ENCODE data around the gene SEMA6B.
A peak's percentile ranks its signal among the peaks of the same experiment; 100 is the strongest.
"Not testable (repeated sequence)": the region's sequence is repeated elsewhere in the genome, so short reads cannot be mapped to it uniquely, and the experiment has no call there.

Gene SEMA6B

DNA sequence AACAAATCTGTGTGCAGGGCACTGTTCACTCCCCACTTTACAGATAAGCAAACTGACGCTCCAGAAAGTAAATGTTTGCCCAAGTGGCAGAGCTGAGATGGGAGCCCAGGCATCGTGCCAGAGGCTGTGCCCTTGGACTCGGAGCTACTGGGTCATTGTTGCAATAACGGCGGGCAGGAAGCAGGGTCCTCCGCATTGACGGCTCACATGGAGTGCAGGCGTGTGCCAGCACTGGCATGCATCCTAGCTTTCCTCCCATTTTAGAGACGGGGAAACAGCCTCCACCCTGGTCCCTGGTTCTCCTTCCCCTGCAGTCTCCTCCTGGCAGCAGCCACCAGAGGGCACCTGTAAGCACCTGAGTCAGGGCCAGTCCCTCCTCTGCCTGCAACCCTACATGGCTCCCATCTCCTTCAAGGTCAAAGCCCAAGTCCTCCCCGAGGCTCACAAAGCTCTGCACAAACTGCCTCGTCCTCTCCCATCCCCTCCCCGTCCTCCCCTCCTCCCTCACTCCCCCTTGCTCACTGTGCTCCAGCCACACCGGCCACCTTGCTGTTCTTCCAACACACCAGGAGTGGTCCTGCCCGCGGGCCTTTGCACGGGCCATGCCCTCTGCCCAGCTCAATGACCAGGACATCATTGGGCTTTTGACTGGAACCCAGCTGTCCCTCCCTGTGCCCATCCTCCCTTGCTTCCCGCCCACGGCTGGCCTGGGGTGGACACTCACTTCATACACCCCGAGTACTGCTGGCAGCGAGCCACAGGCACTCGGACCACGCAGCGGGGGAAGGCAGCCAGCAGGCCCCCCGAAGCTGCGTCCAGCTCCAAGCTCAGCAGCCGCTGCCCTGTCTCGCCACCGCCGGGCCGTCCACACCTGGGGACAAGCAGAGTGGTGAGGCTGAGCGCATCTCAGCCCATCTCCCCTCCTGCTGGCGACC, 11.9 kb downstream of the SEMA6B start:
- no peak for DNase-seq (ENCODE audit: low read depth)

DNA sequence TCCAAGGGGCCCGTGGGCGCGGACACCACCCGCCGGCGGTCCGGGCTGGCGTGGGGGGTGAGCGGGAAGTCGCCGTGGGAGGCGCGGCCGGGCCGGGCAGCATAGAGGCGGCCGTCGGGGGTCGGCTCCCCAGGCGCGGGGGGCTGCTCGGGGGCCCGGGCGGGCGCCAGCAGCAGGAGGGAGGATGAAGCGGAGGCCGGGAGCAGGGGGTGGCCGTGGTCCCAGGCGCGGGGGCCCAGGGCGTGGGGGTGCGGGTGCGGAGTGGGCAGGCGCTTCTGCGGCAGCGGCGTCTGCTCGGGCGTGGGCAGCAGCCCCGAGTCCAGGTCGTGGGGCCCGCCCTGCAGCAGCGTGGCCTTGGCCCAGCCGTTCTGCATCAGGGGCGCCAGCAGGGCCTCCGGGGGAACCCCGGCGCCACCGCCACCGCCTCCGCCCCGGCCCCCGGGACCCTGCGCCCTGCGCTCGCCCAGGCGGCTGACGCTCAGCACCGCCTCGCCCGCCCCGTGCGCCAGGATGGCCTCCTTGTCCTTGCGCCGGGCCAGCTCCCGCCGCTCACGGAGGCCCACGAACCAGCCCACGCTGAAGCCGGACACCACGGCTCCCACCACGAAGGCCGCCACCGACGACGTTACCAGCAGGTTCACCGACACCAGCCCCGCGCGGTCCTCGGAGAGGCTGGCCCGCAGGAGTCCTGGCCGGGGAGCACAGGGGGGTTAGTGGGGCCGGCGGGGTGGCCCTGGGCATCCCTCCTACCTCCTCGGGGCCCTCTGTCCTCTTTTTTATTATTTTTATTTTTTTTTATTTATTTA, 15.4 kb downstream of the SEMA6B start:
- DNase-seq (ENCODE audit: low read depth): no peak

GRCh38 chr19:4542896-4543841, 16.3 kb downstream of the SEMA6B start:
- no peak for DNase-seq (ENCODE audit: low read depth)

- not testable (repeated sequence) for DNase-seq (ENCODE audit: low read depth)
Observed at GRCh38 chr19:4541806-4542145, 17.7 kb downstream of the SEMA6B start.

GRCh38 chr19:4541114-4541805, 18.2 kb downstream of the SEMA6B start:
- no peak for DNase-seq (ENCODE audit: low read depth)

- DNase-seq (ENCODE audit: low read depth): no peak
Observed at GRCh38 chr19:4539693-4540581, 19.5 kb downstream of the SEMA6B start, which contains the start of gene LRG1. TSS of gene LRG1 (minus strand) at chr19:4540036. CDS start at chr19:4540013, 23 bp downstream.

GRCh38 chr19:4539169-4539692, 20.3 kb downstream of the SEMA6B start:
- DNase-seq (ENCODE audit: low read depth): no peak

DNA sequence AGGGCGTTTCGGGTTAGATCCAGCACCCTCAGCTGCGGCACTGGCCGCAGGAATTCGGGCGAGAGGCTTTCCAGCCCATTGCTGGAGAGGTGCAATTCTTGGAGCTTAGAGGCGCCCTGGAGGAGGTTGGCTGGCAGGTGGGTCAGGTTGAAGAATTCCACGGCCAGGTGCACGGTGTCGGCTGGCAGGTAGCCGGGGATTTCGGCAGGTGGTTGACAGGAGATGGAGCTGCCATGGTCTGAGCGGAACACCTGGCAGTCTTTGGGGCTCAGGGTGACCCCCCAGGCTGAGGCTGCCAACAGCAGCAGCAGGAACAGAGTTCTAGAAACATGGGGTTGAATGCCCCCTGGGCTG, 20.9 kb downstream of the SEMA6B start:
- no peak for DNase-seq (ENCODE audit: low read depth)

GRCh38 chr19:4537953-4538600, 21.4 kb downstream of the SEMA6B start:
- no peak for DNase-seq (ENCODE audit: low read depth)

DNA sequence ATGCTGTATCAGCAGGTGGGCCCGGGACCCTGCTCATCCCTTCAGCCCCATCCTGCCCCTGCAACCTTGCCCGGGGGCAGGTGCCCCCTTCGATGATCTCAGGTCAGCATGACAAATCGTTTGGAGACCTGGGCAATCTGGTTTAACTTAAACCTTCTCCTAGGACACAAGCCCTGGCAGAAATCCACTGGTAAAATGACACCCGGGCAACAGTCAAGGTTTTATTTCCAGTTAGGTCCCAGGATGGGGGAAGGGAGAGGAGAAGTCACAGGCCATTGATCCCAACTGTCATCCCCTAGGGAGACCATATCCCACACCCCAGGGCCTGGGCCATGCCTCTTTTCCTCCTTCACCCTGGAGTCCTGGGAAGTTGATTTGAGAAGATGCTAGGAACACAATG, 22.7 kb downstream of the SEMA6B start:
- no peak for DNase-seq (ENCODE audit: low read depth)

GRCh38 chr19:4534836-4535658, 24.4 kb downstream of the SEMA6B start, which contains the start of gene PLIN5:
TSS of gene PLIN5 (minus strand) at chr19:4535224. CDS start at chr19:4534074, 1,150 bp downstream.
- peak; percentile 36 for DNase-seq (ENCODE audit: low read depth)

DNA sequence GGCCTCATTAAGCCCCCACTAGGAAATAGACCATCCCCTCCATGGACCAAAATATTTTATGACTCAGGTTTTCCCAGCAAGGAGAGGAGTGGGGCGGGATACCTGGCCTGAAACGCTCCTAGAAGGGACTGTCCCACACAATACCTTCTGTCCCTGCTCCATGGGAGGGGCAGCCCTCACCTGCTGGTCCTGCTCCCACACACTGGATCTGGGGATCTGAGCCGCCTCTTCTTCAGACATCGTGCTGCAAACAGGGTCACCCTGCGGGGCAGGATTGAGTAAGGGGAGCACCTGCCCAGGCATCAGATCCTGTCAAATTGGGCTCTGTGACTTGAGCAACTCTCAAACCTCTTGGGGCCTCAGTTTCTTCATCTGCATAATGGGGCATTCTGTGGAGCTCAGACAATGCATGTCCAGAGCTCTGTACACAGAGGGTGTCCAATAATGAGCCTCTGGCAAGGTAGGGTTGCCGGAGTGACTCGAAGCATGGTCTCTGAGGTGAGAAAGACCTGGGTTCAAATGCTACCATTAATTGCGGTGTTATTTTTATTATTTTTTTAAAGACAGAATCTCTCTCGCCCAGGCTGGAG, 25.6 kb downstream of the SEMA6B start:
- no peak for DNase-seq (ENCODE audit: low read depth)

DNA sequence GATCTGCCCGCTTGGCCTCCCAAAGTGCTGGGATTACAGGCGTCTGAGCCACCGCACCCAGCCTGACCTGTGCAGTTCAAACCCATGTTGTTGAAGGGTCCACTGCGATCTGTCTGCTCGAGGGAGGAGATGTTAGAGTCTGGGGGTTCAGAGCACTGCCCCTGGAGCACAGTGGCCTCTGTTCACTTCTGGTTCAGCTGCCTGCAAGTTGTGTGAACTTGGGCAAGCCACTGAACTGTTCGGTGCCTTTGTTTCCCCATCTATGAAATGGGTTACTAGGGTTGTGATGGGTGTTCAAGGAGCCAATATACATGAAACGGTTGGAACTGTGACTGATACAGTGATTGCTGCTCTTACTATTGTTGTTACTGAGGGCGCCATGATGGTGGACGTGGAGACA, 26.1 kb downstream of the SEMA6B start:
- DNase-seq (ENCODE audit: low read depth): no peak

- no peak for DNase-seq (ENCODE audit: low read depth)
Observed at GRCh38 chr19:4531562-4532165, 27.8 kb downstream of the SEMA6B start.

DNA sequence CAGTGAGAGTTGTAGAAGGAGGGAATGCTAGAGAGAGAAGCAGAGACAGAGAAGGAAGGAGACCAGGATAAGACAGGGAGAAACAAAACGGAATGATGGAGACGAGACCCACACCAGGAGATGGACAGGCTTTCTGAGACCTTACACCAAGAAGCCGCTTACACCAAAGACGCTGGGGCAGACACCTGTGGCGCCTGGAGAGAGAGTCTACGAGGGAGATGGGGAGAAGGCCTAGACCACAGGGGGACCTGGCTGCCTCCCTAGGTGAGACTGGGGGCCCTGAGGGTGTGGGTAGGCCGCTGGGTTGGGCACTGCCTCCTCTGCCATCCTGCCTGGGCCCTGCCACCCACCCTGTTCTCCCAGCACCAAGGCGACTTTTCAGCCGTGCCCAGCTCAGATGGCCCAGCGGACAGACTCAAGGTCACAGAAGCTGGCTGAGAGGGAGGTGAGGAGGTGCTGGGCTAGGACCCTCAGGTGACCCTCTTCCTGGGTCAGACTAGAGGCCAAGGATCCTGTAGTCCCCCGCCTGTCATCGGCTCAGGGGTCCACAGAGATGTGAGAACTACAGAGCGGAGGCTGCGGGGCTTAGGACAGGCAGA, 29.5 kb downstream of the SEMA6B start:
- no peak for DNase-seq (ENCODE audit: low read depth)

DNA sequence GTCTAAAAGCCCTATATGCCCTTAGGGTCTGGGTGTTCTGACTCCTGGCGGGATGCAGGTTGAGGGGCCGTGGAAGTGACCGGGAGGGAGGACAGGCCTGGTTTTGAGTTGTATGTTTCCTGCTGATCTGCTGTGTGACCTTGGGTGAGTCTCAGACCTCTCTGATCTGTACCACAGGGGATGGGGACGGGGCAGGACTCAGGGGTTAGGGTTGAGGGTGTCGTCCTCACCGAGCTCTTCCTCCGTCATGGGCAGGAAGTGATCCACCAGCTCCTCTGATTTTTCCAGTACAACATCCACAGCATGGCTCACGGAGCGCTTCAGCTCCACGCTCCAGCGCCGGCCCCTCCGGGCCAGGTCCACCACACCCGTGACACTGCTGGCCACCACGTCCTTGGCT, 30.6 kb downstream of the SEMA6B start:
- no peak for DNase-seq (ENCODE audit: low read depth)

DNA sequence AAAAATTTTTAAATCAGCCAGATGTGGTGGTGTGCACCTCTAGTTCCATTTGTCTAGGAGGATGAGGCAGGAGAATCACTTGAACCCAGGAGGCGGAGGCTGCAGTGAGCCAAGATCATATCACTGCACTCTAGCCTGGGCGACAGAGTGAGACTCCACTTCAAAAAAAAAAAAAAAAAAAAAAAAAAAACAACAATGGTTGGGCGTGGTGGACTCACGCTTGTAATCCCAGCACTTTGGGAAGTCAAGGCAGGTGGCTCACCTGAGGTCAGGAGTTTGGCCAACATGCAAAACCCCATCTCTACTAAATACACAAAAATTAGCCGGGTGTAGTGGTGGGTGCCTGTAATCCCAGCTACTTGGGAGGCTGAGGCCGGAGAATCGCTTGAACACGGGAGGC, 32.1 kb downstream of the SEMA6B start:
- not testable (repeated sequence) for DNase-seq (ENCODE audit: low read depth)

Data from activated T-cell treated with anti-CD3 and anti-CD28 coated beads for 24 hours (primary cell).